HepG2 (cell line): ENCODE data around the gene EEIG1. TPM values are rescaled to one million over a fixed set of nuclear protein-coding genes. Genes with fewer than 3 reads are reported as not detected.

Experiments
- AKNA ChIP-seq: sonication (generic); formaldehyde crosslinking; IDR thresholded peaks from 2 replicates; pipeline ENCODE4 v1.4.0; 2020; ENCODE audit warnings: missing genetic modification reagents, borderline replicate concordance
- E2F1 ChIP-seq: sonication (generic); formaldehyde crosslinking; IDR thresholded peaks from 2 replicates; pipeline ENCODE4 v1.5.0; 2020; ENCODE audit warnings: missing genetic modification reagents
- FIP1L1 ChIP-seq: fragments of 200-400 bp; formaldehyde crosslinking; IDR thresholded peaks from 2 replicates; pipeline ENCODE4 v1.6.1; 2018; ENCODE audit warnings: low read depth, mild to moderate bottlenecking, low read length, moderate library complexity, borderline replicate concordance; ENCODE audit not compliant: insufficient read depth
- HOXA3 ChIP-seq: sonication (generic); formaldehyde crosslinking; IDR thresholded peaks from 2 replicates; pipeline ENCODE4 v1.5.0; 2020; ENCODE audit warnings: missing genetic modification reagents
- JUNB ChIP-seq: sonication (generic); formaldehyde crosslinking; IDR thresholded peaks from 2 replicates; pipeline ENCODE4 v1.8.0; 2022; ENCODE audit warnings: missing genetic modification reagents, mild to moderate bottlenecking, borderline replicate concordance
- KAT8 ChIP-seq: IDR thresholded peaks from 2 replicates; pipeline ENCODE4 v1.6.1; 2016; ENCODE audit warnings: missing genetic modification reagents, missing compliant biosample characterization
- MIXL1 ChIP-seq: IDR thresholded peaks from 2 replicates; pipeline ENCODE4 v1.6.1; 2016
- SIN3A ChIP-seq: IDR thresholded peaks from 2 replicates; pipeline ENCODE4 v1.6.1; 2011; ENCODE audit warnings: low read depth, mild to moderate bottlenecking, control low read depth, low read length, borderline replicate concordance
- TCF7 ChIP-seq: sonication (generic); IDR thresholded peaks from 2 replicates; pipeline ENCODE4 v1.6.1; 2016; ENCODE audit warnings: antibody characterized with exemption, low read depth
- YEATS4 ChIP-seq: sonication (generic); formaldehyde crosslinking; IDR thresholded peaks from 2 replicates; pipeline ENCODE4 v1.4.0; 2020; ENCODE audit warnings: missing genetic modification reagents, borderline replicate concordance
- ZFP82 ChIP-seq: sonication (generic); formaldehyde crosslinking; IDR thresholded peaks from 2 replicates; pipeline ENCODE4 v1.5.1; 2020; ENCODE audit warnings: mild to moderate bottlenecking, missing genetic modification reagents, borderline replicate concordance
- ZNF234 ChIP-seq: sonication (generic); formaldehyde crosslinking; conservative IDR thresholded peaks from 2 replicates; pipeline ENCODE4 v1.5.1; 2020; ENCODE audit warnings: mild to moderate bottlenecking, missing genetic modification reagents
- ZNF512B ChIP-seq: sonication (generic); formaldehyde crosslinking; IDR thresholded peaks from 2 replicates; pipeline ENCODE4 v1.5.1; 2020; ENCODE audit warnings: missing genetic modification reagents, mild to moderate bottlenecking, borderline replicate concordance
- ZNF562 ChIP-seq: sonication (generic); formaldehyde crosslinking; IDR thresholded peaks from 2 replicates; pipeline ENCODE4 v1.8.0; 2022; ENCODE audit warnings: missing genetic modification reagents, borderline replicate concordance
- ZNF687 ChIP-seq: sonication (generic); formaldehyde crosslinking; IDR thresholded peaks from 2 replicates; pipeline ENCODE4 v1.5.1; 2020; ENCODE audit warnings: mild to moderate bottlenecking, missing genetic modification reagents, moderate library complexity
- ZNF747 ChIP-seq: sonication (generic); formaldehyde crosslinking; IDR thresholded peaks from 2 replicates; pipeline ENCODE4 v1.8.1; 2023; ENCODE audit warnings: missing genetic modification reagents, mild to moderate bottlenecking, borderline replicate concordance
- ZNF772 ChIP-seq: sonication (generic); formaldehyde crosslinking; IDR thresholded peaks from 2 replicates; pipeline ENCODE4 v1.5.0; 2020; ENCODE audit warnings: mild to moderate bottlenecking, missing genetic modification reagents
- polyA plus RNA-seq, 8 experiments: library from polyadenylated mRNA; depleted of rRNA in 3 of 8; stranded (reverse) in 7 of 8; unstranded in 1 of 8; fragments of >200 nt; fragmentation: Illumina TruSeq in 4 of 8; extraction: Trizol in 4 of 8; gene quantifications; 2 replicates each; pipeline versions ENCODE4 v1.2.1 to v1.2.3, GENCODE V29; 2011 to 2016; ENCODE audit warnings: low read depth in 4 of 8, missing spikeins in 1 of 8, mixed read lengths in 1 of 8; ENCODE audit not compliant: insufficient read depth in 1 of 8
- total RNA-seq, 5 experiments: library from RNA; depleted of rRNA; stranded (reverse); fragments of >200 nt; fragmentation: Illumina TruSeq; extraction: Trizol; gene quantifications; 2 replicates each; pipeline ENCODE4 v1.2.3, GENCODE V29; 2016; ENCODE audit warnings: low read depth in 1 of 5

EEIG1 gene
- total and polyA plus RNA-seq, 2 of the 13 experiments (the other 11 are each of a cell fraction or from before 2014, with no cell fraction given) = 16.6 to 25.2 TPM

GRCh38 chr9:127987103-127987614, 6.4 kb upstream of the EEIG1 start (continued):
- TF ChIP-seq ZNF512B (CRISPR knock-in tag) = no peak
- TF ChIP-seq AKNA (CRISPR knock-in tag) = no peak
- TF ChIP-seq SIN3A = no peak
- TF ChIP-seq FIP1L1 = no peak
- TF ChIP-seq ZNF747 (CRISPR knock-in tag) = no peak
- no peak for TF ChIP-seq ZNF772 (CRISPR knock-in tag)
- no peak for TF ChIP-seq KAT8 (CRISPR knock-in tag)
- no peak for TF ChIP-seq E2F1 (CRISPR knock-in tag)
- peak; percentile 58; the same call in 1 of the 2 replicates for TF ChIP-seq MIXL1 (CRISPR knock-in tag)
- no peak for TF ChIP-seq YEATS4 (CRISPR knock-in tag)
- peak; percentile 69 for TF ChIP-seq ZNF687 (CRISPR knock-in tag)
- no peak for TF ChIP-seq JUNB (CRISPR knock-in tag)
- TF ChIP-seq TCF7 = peak; percentile 15; the same call in 1 of the 2 replicates
- TF ChIP-seq ZNF234 (CRISPR knock-in tag) = no peak
- no peak for TF ChIP-seq ZFP82 (CRISPR knock-in tag)
- peak; percentile 39; the same call in 1 of the 2 replicates for TF ChIP-seq HOXA3 (CRISPR knock-in tag)
- TF ChIP-seq ZNF562 = no peak
